ENCODE data around the gene CHAT.

GRCh38 chr10:49664006-49664841, 50.4 kb downstream of the CHAT start:
- no peak for TF ChIP-seq TAF1 (IDR thresholded peaks at IDR 0.05; ENCODE audit: borderline replicate concordance, insufficient read depth, low read length)
- no peak for TF ChIP-seq SIN3A (IDR thresholded peaks at IDR 0.05; ENCODE audit: borderline replicate concordance, insufficient read depth, low read length)
- no peak for TF ChIP-seq POLR2AphosphoS5 (IDR thresholded peaks at IDR 0.05; ENCODE audit: low read depth, low read length)
- TF ChIP-seq REST (IDR thresholded peaks at IDR 0.05; ENCODE audit: insufficient read depth in 1 of 2, low read depth in 2 of 2, low read length in 2 of 2): no peak
- no peak for TF ChIP-seq FOXP2 (optimal IDR thresholded peaks at IDR 0.05; ENCODE audit: borderline replicate concordance, extremely low read depth, extremely low read length, insufficient read depth)

Data from PFSK-1 (cell line).